HG03097 (cell line): ENCODE results near the gene HESX1.
A peak's percentile ranks its signal among the peaks of the same experiment; 100 is the strongest.

Source experiments
- ATAC-seq: cut with Tn5 transposase; IDR thresholded peaks from one replicate; pipeline ENCODE4 v1.9.1; 2021; ENCODE audit not compliant: unreplicated experiment, low FRiP score

HESX1 gene

DNA sequence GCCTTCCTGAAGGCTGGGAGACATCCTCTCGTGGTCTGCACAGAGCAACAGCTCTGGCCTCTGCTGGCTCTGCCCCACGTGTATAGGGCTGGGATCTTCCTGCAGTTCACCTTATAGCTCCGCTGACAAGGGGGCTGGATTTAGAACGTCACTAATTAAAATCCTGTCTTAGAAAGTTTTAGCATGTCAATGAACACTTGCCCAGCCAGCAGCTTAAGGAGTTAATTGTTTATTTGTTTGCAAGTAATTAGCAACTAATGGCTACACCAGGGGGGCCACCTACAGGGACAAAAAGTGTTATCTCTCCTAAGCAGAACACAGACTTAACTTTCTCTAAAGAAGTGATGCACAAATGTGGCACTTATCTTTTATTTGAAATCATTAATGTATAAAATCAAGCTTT lies at the start of gene HESX1:
TSS of gene HESX1 (minus strand) at position 84 of the 403 bp plus-strand sequence. CDS start at position 24, 60 bp downstream.
- ATAC-seq: no peak

DNA sequence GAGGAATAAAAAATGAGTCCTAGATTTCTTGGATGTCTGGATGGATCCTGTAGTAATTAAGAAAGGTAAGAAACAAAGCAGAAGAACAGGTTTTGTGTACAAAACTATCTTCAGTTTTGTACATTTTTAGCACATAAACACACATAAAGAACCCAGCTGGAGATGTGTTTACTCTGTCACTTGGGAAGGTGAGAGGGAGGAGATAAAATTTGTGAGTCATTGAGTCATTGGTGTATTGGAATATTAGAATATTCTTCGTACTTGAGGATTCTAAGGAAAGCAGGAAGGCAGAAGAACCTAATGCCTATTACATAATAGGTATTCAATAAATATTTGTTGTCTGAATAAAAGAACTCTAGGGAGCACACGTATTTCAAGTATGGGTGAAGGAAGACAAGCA lies 45.2 kb upstream of the HESX1 start:
- ATAC-seq: no peak

DNA sequence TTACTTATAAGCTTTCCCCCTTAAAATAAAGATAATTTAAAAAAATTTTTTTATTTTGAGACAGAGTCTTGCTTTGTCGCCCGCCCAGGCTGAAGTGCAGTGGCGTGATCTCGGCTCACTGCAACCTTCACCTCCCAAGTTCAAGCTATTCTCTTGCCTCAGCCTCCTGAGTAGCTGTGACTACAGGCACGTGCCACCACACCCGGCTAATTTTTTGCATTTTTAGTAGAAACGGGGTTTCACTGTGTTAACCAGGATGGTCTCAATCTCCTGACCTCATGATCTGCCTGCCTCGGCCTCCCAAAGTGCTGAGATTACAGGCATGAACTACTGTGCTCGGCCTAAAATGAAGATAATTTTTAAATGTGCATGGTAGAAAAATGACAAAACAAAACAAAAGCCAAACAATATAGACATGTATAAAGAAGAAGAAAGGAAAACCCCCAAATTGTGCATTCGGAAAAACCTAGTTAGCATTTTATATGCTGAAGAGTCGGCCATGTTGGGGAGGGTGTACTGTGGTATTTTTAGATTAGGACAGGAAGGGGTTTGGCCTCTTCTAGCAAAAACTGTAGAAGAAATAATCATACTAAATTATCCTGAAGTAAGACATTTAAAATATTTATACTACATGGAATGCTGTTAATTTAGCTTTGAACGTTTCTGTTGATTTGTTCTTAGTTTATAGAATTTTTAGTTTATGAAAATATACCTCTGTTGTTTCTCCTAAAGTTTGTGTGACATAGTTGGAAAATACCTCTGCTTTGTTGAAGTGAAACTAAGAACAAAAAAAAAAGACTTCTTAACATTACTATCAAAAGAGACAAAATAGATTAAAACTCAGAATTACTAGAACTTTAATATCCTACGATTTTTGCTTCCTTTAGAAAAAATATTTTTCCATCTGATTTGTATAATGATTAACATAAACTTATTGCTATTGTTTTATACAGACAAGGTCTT lies 35.1 kb upstream of the HESX1 start:
- no peak for ATAC-seq

- no peak for ATAC-seq
These were observed 34.0 kb upstream of the HESX1 start for GRCh38 chr3:57233799-57234198.

GRCh38 chr3:57230006-57230405 lies 30.2 kb upstream of the HESX1 start:
- ATAC-seq: no peak

- ATAC-seq: no peak
These were observed 28.4 kb upstream of the HESX1 start for GRCh38 chr3:57227930-57228751.

DNA sequence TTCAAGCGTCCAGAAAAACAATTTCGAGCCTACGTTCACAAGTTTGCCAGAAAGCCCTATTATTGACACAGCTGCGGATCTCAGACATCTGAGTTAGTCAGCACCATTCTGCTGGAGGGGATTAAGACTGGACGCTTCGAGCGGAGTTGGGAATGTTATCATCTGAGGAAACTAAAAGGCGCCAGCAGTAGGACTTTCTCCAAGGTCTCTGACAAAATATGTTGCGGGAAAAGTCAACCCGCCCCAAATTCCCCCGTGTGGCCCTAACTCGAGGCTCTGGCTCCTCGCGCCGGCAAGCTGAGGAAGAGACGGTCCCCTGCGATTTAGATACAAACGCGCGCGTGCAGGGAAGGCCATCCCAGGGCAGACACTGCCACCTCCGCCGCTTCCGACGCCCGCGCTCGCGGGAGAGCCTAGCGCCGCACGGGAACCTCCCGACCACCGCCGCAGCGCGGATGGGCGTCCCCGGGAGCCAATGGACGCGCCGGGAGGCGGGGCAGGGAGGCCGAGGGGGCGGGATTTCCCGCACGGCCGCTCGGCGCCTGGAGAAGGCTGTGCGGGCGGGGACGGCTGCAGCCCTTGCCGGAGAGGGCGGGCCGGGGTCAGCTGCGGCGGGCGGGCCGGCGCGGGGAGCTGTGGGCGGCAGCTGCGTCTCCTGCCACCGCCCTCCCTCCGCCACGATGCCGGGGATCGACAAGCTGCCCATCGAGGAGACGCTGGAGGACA lies 27.6 kb upstream of the HESX1 start, which contains the start of gene APPL1:
TSS of gene APPL1 (plus strand) at position 526 of the 726 bp plus-strand sequence. CDS start at position 681, 155 bp downstream.
- peak; percentile 84 for ATAC-seq

DNA sequence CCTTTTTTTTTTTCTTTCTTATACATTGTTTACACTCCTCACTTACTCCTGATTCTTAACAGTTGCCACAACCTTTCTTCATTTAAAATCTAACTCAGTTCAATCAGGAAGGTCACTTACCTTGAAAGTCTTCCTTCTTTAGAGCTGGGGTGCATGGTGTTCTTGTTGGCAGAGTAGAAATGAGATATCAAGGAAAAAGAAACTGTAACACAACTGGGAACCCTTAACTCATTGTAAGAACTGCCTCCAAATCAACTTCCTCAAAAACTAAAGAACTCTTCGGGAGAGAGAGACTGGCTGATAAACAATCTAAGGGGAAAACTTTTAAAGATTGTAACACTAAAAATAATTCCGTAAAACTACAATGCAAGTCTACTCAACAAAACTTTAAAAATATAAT lies 26.4 kb upstream of the HESX1 start:
- ATAC-seq: no peak

DNA sequence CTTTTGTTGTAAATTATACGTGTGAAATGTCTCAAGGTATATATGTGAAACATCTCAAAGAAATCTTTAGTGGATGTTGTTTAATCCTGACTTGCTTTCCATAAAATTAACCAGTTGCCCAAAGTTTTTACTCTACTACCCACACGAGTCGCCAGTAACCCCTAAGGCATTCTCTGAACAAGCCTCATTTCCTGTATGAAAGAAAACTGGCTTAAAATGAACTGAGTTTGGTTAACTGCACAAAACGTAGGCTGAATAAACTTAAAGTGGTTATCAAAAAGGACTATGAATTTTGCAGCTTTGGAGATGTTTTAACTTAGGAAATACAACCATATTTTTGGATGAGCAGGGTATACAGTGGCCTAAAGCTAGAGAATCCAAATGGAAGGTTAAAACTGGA lies 25.1 kb upstream of the HESX1 start:
- no peak for ATAC-seq

- ATAC-seq: no peak
These were observed 22.1 kb upstream of the HESX1 start for GRCh38 chr3:57221883-57222282.

DNA sequence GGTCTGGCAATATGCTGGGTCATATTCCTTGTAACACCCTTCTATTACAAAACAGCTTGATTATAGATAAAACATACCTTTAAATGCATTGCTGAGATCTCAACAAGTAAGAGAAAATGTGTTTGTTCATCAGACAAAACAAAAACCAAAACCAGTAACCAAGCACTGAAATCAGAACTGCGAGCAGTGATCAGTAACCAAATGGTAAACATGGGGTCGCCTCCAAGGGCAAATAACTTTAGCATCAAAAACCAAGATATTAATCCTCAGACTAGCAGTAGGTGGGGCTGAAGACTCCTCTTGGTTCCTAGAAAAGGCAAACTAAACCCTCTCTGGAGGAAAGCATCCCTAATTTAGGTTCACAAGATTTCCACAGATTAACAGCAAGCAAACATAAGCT lies 6.6 kb upstream of the HESX1 start:
- no peak for ATAC-seq

- ATAC-seq: no peak
These were observed 5.1 kb downstream of the HESX1 start for GRCh38 chr3:57194641-57195040.

GRCh38 chr3:57192028-57192427 lies 7.8 kb downstream of the HESX1 start:
- ATAC-seq: no peak

DNA sequence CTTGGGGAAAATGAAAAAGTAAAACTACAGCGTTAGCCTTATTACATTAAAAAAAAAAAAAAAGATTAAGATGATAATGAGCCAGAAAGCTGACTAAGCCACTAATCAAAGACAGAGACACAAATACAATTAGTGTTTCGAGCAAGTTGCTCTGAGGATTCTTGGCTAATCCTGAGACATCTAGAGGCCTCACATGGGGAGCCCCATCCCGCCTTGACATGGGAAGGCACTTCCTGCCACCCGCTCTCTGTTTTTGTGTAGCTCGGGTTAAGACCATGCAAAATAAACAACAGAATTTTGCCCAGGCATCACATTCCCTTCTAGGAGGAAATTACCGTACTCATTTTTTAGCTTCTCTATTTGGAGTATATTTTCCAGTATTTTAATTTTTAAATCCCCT lies 15.3 kb downstream of the HESX1 start:
- no peak for ATAC-seq

DNA sequence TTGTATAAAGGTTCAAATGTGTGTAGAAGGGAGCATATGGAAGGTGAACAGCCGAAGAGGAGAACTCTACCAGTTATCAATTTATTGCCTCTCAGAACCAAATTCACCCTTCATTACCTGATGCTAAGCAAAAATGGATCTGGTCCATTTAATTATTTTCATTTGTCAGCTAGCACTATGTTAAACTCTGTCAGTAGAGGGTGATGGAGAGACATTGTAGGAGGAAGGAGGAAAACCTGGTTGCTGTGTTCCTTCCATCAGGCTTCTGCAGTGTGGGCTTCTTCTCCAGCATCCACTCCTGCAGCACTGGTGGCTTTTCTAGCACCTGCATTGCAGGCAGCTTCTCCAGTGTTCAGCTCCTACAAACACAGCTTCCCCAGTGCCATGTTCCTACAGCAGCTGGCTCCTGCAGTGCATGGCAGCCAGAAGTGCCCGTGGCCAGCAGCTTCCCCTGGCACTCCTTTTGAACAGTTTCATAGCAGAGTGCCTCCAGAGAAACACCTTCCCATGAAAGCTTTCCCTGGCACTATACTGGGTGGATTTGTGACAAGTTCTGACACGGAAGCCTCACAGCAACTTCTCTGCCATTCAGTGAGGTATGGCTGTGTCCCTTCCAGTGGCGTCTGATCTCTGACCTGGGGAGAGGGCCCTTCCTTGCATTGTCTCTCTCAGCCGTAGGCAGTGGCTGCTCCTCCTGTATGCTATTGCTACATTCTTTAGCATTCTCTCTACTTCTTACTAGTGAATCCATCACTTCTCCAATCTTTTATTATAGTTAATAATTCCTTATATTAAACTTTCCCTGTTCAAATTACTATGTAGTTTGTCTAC lies 20.0 kb downstream of the HESX1 start:
- ATAC-seq: no peak

DNA sequence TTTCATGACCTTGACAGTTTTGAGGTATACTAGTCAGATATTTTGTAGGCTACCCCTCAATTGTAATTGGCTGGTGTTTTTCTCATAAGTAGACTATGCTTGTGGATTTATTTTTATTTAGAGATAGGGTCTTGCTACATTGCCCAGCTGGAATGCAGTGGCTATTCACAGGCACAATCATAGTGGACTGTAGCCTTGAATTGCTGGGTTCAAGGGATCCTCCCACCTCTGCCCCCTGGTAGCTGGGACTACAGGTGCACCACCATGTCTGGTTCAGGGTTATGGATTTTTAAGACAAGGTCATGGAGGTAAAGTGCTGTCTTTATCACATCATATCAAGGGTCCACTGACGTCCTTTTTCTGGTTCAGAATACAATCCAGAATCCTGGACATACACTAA lies 23.7 kb downstream of the HESX1 start:
- no peak for ATAC-seq

- no peak for ATAC-seq
These were observed 26.1 kb downstream of the HESX1 start for GRCh38 chr3:57173687-57174086.

GRCh38 chr3:57170946-57171345 lies 28.8 kb downstream of the HESX1 start:
- ATAC-seq: no peak

GRCh38 chr3:57169872-57170623 lies 29.7 kb downstream of the HESX1 start:
- peak; percentile 69 for ATAC-seq
